Measurements from ENCODE around the gene HBG2.

DNA sequence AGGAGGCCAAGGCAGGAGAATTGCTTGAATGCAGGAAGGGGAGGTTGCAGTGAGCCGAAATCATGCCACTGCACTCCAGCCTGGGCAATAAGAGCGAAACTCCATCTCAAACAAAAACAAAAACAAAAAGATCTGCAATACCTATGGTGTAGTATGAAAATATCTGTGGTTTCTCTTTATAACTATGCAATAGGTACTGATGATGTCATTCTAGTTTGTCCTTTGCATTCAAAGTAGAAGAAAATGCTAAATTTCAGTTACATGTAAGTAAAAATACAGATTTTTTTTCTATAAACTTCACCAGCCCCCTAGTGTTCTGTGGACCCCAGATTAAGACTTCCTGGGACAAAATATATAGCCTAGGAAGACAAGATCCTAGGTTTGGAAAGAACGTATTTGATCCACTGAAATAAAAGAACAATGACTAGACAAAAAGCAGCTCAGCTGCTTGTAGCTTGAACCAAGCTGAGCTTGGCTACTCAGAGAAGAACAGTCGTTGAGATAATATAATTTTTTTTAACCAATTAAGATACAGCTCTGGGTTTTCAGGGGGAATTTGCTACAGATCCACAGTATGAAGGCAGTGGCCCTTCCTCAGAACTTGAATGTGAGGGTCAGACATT, 17.9 kb upstream of the HBG2 start:
- TF ChIP-seq POLR2A (IDR thresholded peaks at IDR 0.05): no peak
- TF ChIP-seq, protein P1, sequence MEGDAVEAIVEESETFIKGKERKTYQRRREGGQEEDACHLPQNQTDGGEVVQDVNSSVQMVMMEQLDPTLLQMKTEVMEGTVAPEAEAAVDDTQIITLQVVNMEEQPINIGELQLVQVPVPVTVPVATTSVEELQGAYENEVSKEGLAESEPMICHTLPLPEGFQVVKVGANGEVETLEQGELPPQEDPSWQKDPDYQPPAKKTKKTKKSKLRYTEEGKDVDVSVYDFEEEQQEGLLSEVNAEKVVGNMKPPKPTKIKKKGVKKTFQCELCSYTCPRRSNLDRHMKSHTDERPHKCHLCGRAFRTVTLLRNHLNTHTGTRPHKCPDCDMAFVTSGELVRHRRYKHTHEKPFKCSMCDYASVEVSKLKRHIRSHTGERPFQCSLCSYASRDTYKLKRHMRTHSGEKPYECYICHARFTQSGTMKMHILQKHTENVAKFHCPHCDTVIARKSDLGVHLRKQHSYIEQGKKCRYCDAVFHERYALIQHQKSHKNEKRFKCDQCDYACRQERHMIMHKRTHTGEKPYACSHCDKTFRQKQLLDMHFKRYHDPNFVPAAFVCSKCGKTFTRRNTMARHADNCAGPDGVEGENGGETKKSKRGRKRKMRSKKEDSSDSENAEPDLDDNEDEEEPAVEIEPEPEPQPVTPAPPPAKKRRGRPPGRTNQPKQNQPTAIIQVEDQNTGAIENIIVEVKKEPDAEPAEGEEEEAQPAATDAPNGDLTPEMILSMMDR (IDR thresholded peaks at IDR 0.05): no peak
